ENCODE measurements around the gene GRIK4. TPM values are rescaled to one million over a fixed set of nuclear protein-coding genes. Genes with fewer than 3 reads are reported as not detected.

GRIK4 gene
- total RNA-seq, 2 experiments from 2014 or later, result not detected

DNA sequence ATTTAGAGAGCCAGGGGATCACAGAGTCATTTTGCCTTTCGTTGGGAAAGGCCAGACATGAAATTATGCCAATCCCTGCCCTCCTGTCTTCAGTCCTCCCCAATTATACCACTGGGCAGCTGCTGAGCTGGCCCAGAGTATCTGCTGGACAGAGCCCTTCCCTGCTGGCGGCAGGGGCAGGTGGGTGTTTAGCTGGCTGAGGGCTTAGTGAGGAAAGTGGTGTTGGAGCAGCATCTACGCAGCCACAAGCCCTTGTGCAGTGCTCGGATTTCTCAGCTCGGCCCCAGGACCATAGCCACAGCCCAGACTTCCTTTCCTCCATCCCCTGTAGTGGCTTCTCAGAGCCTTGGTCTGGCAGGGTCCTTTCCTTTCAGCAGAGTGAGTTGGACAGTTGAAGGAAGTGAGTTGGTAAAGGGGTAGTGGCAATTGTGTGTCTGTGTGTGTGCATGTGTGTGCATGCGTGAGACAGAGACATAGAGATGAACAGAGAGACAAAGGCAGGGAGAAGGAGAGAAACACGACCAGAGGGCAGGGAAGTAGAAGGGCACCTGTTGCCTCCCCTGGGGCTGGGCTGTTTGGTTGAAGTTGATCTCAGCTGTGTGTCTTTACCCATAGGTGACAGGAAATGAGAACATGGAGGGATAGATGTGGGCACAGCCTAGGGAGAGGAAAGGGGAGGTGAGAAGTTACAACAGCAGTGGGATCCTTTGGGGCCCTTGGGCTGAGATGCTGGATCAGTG is 66.2 kb downstream of the GRIK4 start:
- DNase-seq, result no peak
- H3K27me3 Mint-ChIP-seq, result peaks cover 43% of the 10 kb centered on the region
- TF ChIP-seq, protein P1, sequence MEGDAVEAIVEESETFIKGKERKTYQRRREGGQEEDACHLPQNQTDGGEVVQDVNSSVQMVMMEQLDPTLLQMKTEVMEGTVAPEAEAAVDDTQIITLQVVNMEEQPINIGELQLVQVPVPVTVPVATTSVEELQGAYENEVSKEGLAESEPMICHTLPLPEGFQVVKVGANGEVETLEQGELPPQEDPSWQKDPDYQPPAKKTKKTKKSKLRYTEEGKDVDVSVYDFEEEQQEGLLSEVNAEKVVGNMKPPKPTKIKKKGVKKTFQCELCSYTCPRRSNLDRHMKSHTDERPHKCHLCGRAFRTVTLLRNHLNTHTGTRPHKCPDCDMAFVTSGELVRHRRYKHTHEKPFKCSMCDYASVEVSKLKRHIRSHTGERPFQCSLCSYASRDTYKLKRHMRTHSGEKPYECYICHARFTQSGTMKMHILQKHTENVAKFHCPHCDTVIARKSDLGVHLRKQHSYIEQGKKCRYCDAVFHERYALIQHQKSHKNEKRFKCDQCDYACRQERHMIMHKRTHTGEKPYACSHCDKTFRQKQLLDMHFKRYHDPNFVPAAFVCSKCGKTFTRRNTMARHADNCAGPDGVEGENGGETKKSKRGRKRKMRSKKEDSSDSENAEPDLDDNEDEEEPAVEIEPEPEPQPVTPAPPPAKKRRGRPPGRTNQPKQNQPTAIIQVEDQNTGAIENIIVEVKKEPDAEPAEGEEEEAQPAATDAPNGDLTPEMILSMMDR (IDR thresholded peaks at IDR 0.05), result no peak
- ATAC-seq (ENCODE audit: poor library complexity), result no peak
- POLR2A ChIA-PET, result no interaction called here
- no peaks in the 10 kb centered on the region for H3K36me3 ChIP-seq (ENCODE audit: insufficient read depth, low read length)
- no peak overlapping the region for H3K4me3 ChIP-seq (ENCODE audit: low read length)
- no peaks in the 10 kb centered on the region for H3K9me3 ChIP-seq (ENCODE audit: control insufficient read depth in 1 of 2, insufficient read depth in 1 of 2, low read length in 2 of 2)
- H3K4me1 ChIP-seq (ENCODE audit: insufficient read depth, low read length), result no peaks in the 10 kb centered on the region
- H3K27ac ChIP-seq (ENCODE audit: low read depth in 1 of 2, low read length in 2 of 2), result no peak overlapping the region
- no peak overlapping the region for H3K27ac Mint-ChIP-seq
- peaks cover 0 to 5% of the 10 kb centered on the region in 2 experiments for H3K27me3 ChIP-seq (ENCODE audit: control insufficient read depth in 1 of 2, insufficient read depth in 2 of 2, low read length in 2 of 2)
- no peak overlapping the region for H3K4me3 Mint-ChIP-seq
- H3K4me1 Mint-ChIP-seq (ENCODE audit: low read depth), result no peaks in the 10 kb centered on the region
- CTCF ChIA-PET, result no interaction called here
- H3K36me3 Mint-ChIP-seq (ENCODE audit: low read depth), result no peaks in the 10 kb centered on the region
- no peaks in the 10 kb centered on the region for H3K9me3 Mint-ChIP-seq
- intact Hi-C loops (cut with DNase I, micrococcal nuclease), result loop anchor here in 1 of 2 experiments (10.0 kb wide), 1 partner anchor 193 kb away; no protein-coding TSS in a partner anchor

- ChIA-PET CTCF (no interaction called here), POLR2A (no interaction called here)
- no peak for DNase-seq
- H3K9me3 ChIP-seq (ENCODE audit: control insufficient read depth in 1 of 2, insufficient read depth in 1 of 2, low read length in 2 of 2), result no peaks in the 10 kb centered on the region
- TF ChIP-seq, protein P1 (IDR thresholded peaks at IDR 0.05), result no peak
- H3K27me3 ChIP-seq (ENCODE audit: control insufficient read depth in 1 of 2, insufficient read depth in 2 of 2, low read length in 2 of 2), result peaks cover 0 to 5% of the 10 kb centered on the region in 2 experiments
- Mint-ChIP-seq H3K4me1 (ENCODE audit: low read depth) (no peaks in the 10 kb centered on the region), H3K27me3 (peaks cover 44% of the 10 kb centered on the region), H3K36me3 (ENCODE audit: low read depth) (no peaks in the 10 kb centered on the region), H3K4me3 (no peak overlapping the region), H3K27ac (no peak overlapping the region), H3K9me3 (no peaks in the 10 kb centered on the region)
- H3K36me3 ChIP-seq (ENCODE audit: insufficient read depth, low read length), result no peaks in the 10 kb centered on the region
- no peak overlapping the region for H3K27ac ChIP-seq (ENCODE audit: low read depth in 1 of 2, low read length in 2 of 2)
- ATAC-seq (ENCODE audit: poor library complexity), result no peak
- intact Hi-C loops (cut with DNase I, micrococcal nuclease), result loop anchor here in 1 of 2 experiments (10.0 kb wide), 1 partner anchor 194 kb away; no protein-coding TSS in a partner anchor
- H3K4me1 ChIP-seq (ENCODE audit: insufficient read depth, low read length), result no peaks in the 10 kb centered on the region
- no peak overlapping the region for H3K4me3 ChIP-seq (ENCODE audit: low read length)
These were observed 67.1 kb downstream of the GRIK4 start for GRCh38 chr11:120578596-120579154.

GRCh38 chr11:120579611-120580031 is 68.1 kb downstream of the GRIK4 start:
- ChIA-PET POLR2A (no interaction called here), CTCF (no interaction called here)
- Mint-ChIP-seq H3K27ac (no peak overlapping the region), H3K36me3 (ENCODE audit: low read depth) (no peaks in the 10 kb centered on the region), H3K27me3 (peaks cover 49% of the 10 kb centered on the region), H3K9me3 (no peaks in the 10 kb centered on the region), H3K4me1 (ENCODE audit: low read depth) (no peaks in the 10 kb centered on the region), H3K4me3 (no peak overlapping the region)
- Histone ChIP-seq H3K4me1 (ENCODE audit: insufficient read depth, low read length) (no peaks in the 10 kb centered on the region), H3K27ac (ENCODE audit: low read depth in 1 of 2, low read length in 2 of 2) (no peak overlapping the region), H3K36me3 (ENCODE audit: insufficient read depth, low read length) (no peaks in the 10 kb centered on the region), H3K9me3 (ENCODE audit: control insufficient read depth in 1 of 2, insufficient read depth in 1 of 2, low read length in 2 of 2) (no peaks in the 10 kb centered on the region), H3K27me3 (ENCODE audit: control insufficient read depth in 1 of 2, insufficient read depth in 2 of 2, low read length in 2 of 2) (peaks cover 0 to 5% of the 10 kb centered on the region in 2 experiments), H3K4me3 (ENCODE audit: low read length) (no peak overlapping the region)
- DNase-seq (no peak), ATAC-seq (ENCODE audit: poor library complexity) (no peak)
- TF ChIP-seq, protein P1 (IDR thresholded peaks at IDR 0.05), result no peak
- intact Hi-C loops (cut with DNase I, micrococcal nuclease), result loop anchor here in 1 of 2 experiments (10.0 kb wide), 1 partner anchor 195 kb away; no protein-coding TSS in a partner anchor

Data from CD4-positive, alpha-beta T cell (primary cell).